Activated CD4-positive, alpha-beta T cell treated with anti-CD3 and anti-CD28 coated beads for 36 hours (primary cell): ENCODE results near the gene SLC16A1. TPM values are rescaled to one million over a fixed set of nuclear protein-coding genes. Genes with fewer than 3 reads are reported as not detected.

Experiments used
- ATAC-seq: fragments of 200-7000 bp; cut with Tn5 transposase; one replicate; pipeline ENCODE4 v1.10.0; 2021; ENCODE audit warnings: mild to moderate bottlenecking, moderate library complexity
- CTCF ChIA-PET: fragments of 350-600 bp; sonication (Branson Sonifier 250); formaldehyde crosslinking; loops from one replicate; lab custom pipeline; 2021; ENCODE audit warnings: antibody characterized with exemption; lab: Charles Lee
- POLR2A ChIA-PET: fragments of 350-600 bp; sonication (Branson Sonifier 250); formaldehyde crosslinking; loops from one replicate; lab custom pipeline; 2021; ENCODE audit warnings: antibody characterized with exemption, inconsistent platforms; lab: Charles Lee
- DNase-seq: peaks from one replicate; pipeline ENCODE4 v3.0.0-alpha.2; 2020
- H3K27ac Mint-ChIP-seq: one replicate; pipeline ENCODE4 v1.8.0; 2021; ENCODE audit warnings: mixed read lengths
- H3K27me3 Mint-ChIP-seq: one replicate; pipeline ENCODE4 v1.8.0; 2021; ENCODE audit warnings: mixed read lengths
- H3K36me3 Mint-ChIP-seq: one replicate; pipeline ENCODE4 v1.8.0; 2021; ENCODE audit warnings: low read depth, mixed read lengths
- H3K4me1 Mint-ChIP-seq: one replicate; pipeline ENCODE4 v1.8.0; 2021; ENCODE audit warnings: mixed read lengths
- H3K4me3 Mint-ChIP-seq: one replicate; pipeline ENCODE4 v1.8.0; 2021; ENCODE audit warnings: mild to moderate bottlenecking, moderate library complexity, mixed read lengths
- H3K9me3 Mint-ChIP-seq: one replicate; pipeline ENCODE4 v1.8.0; 2021; ENCODE audit warnings: low read depth, mixed read lengths
- intact Hi-C, 2 experiments: fragments of 100-400 bp; cut with DNase I in 1 of 2; cut with micrococcal nuclease in 1 of 2; formaldehyde crosslinking; loops; one replicate each; pipeline versions ENCODE4 v1.14.2 to v1.15.1; 2022 to 2024; cut with DNase I, micrococcal nuclease
- total RNA-seq, 2 experiments: library from RNA; stranded (reverse); gene quantifications; one replicate each; pipeline ENCODE4 v1.2.3, GENCODE V29; 2021

The SLC16A1 gene
- total RNA-seq, 2 experiments from 2014 or later = 70.0 to 70.4 TPM

GRCh38 chr1:112879834-112880233 is 76.2 kb downstream of the SLC16A1 start:
- ATAC-seq (no peak), DNase-seq (no peak)
- POLR2A ChIA-PET = interaction anchor here (0.6 to 0.9 kb wide), 3 partner anchors 193 to 1015 kb away, joined by 3 read pairs; partner anchors contain the start of gene LRIG2
- intact Hi-C loops = loop anchor here (2.0 to 5.0 kb wide), 4 partner anchors 163 to 193 kb away; partner anchors contain the start of genes LRIG2 (in 2 of the 2) and PPM1J (in 1 of the 2)
- Mint-ChIP-seq H3K27ac (no peak overlapping the region), H3K4me3 (no peak overlapping the region), H3K36me3 (no peaks in the 10 kb centered on the region), H3K4me1 (no peaks in the 10 kb centered on the region), H3K9me3 (no peaks in the 10 kb centered on the region), H3K27me3 (peaks cover 3% of the 10 kb centered on the region)
- CTCF ChIA-PET = interaction anchor here (0.6 to 1.8 kb wide), 8 partner anchors 10 to 1568 kb away, joined by 3 to 17 read pairs (median 4); partner anchors contain the start of gene LRIG2

- no peak for ATAC-seq
- Mint-ChIP-seq H3K9me3 (no peaks in the 10 kb centered on the region), H3K4me3 (no peak overlapping the region), H3K27ac (no peak overlapping the region), H3K4me1 (no peaks in the 10 kb centered on the region), H3K27me3 (peaks cover 3% of the 10 kb centered on the region), H3K36me3 (no peaks in the 10 kb centered on the region)
- DNase-seq = no peak
- CTCF ChIA-PET = interaction anchor here (0.7 to 2.2 kb wide), 3 partner anchors 12 to 828 kb away, joined by 3 to 11 read pairs (median 3); partner anchors contain the start of gene LRIG2
- POLR2A ChIA-PET = no interaction called here
- intact Hi-C loops = no loop called here
These were observed 77.7 kb downstream of the SLC16A1 start for GRCh38 chr1:112878321-112878720.

GRCh38 chr1:112877750-112878149 is 78.2 kb downstream of the SLC16A1 start:
- DNase-seq (no peak), ATAC-seq (no peak)
- Mint-ChIP-seq H3K4me3 (no peak overlapping the region), H3K27me3 (peaks cover 3% of the 10 kb centered on the region), H3K4me1 (no peaks in the 10 kb centered on the region), H3K9me3 (no peaks in the 10 kb centered on the region), H3K27ac (no peak overlapping the region), H3K36me3 (no peaks in the 10 kb centered on the region)
- CTCF ChIA-PET = interaction anchor here (2.2 kb wide), 1 partner anchor 195 kb away, joined by 11 read pairs; the partner anchor contains the start of gene LRIG2
- POLR2A ChIA-PET = no interaction called here
- intact Hi-C loops = no loop called here

- CTCF ChIA-PET = interaction anchor here (0.7 kb wide), 2 partner anchors 132 to 941 kb away, joined by 3 read pairs; no protein-coding TSS in a partner anchor
- ATAC-seq (no peak), DNase-seq (no peak)
- Mint-ChIP-seq H3K9me3 (no peaks in the 10 kb centered on the region), H3K36me3 (no peaks in the 10 kb centered on the region), H3K4me3 (no peak overlapping the region), H3K27me3 (peaks cover 3% of the 10 kb centered on the region), H3K27ac (no peak overlapping the region), H3K4me1 (no peaks in the 10 kb centered on the region)
- intact Hi-C loops = no loop called here
- POLR2A ChIA-PET = no interaction called here
These were observed 79.7 kb downstream of the SLC16A1 start for GRCh38 chr1:112876315-112876714.

GRCh38 chr1:112872551-112872962 is 83.4 kb downstream of the SLC16A1 start:
- DNase-seq = no peak
- Mint-ChIP-seq H3K36me3 (no peaks in the 10 kb centered on the region), H3K4me1 (no peaks in the 10 kb centered on the region), H3K9me3 (no peaks in the 10 kb centered on the region), H3K4me3 (no peak overlapping the region), H3K27me3 (no peaks in the 10 kb centered on the region), H3K27ac (no peak overlapping the region)
- CTCF ChIA-PET = no interaction called here
- POLR2A ChIA-PET = no interaction called here
- no peak for ATAC-seq
- intact Hi-C loops = no loop called here

GRCh38 chr1:112870887-112871646 is 84.9 kb downstream of the SLC16A1 start:
- no peaks in the 10 kb centered on the region for H3K36me3 Mint-ChIP-seq
- DNase-seq = no peak
- H3K27me3 Mint-ChIP-seq = no peaks in the 10 kb centered on the region
- ChIA-PET POLR2A (no interaction called here), CTCF (interaction anchor here (0.8 kb wide), 1 partner anchor 11 kb away, joined by 3 read pairs; no protein-coding TSS in a partner anchor)
- no peak overlapping the region for H3K27ac Mint-ChIP-seq
- no peak overlapping the region for H3K4me3 Mint-ChIP-seq
- no peaks in the 10 kb centered on the region for H3K9me3 Mint-ChIP-seq
- no peak for ATAC-seq
- no peaks in the 10 kb centered on the region for H3K4me1 Mint-ChIP-seq
- intact Hi-C loops = no loop called here

GRCh38 chr1:112869895-112870294 is 86.1 kb downstream of the SLC16A1 start:
- no peak for DNase-seq
- Mint-ChIP-seq H3K4me3 (no peak overlapping the region), H3K27ac (no peak overlapping the region), H3K36me3 (no peaks in the 10 kb centered on the region), H3K9me3 (no peaks in the 10 kb centered on the region), H3K4me1 (no peaks in the 10 kb centered on the region), H3K27me3 (no peaks in the 10 kb centered on the region)
- CTCF ChIA-PET = no interaction called here
- POLR2A ChIA-PET = no interaction called here
- intact Hi-C loops = no loop called here
- ATAC-seq = no peak

- no peak for ATAC-seq
- POLR2A ChIA-PET = no interaction called here
- Mint-ChIP-seq H3K9me3 (no peaks in the 10 kb centered on the region), H3K27ac (no peak overlapping the region), H3K27me3 (no peaks in the 10 kb centered on the region), H3K4me3 (no peak overlapping the region), H3K4me1 (no peaks in the 10 kb centered on the region), H3K36me3 (no peaks in the 10 kb centered on the region)
- DNase-seq = no peak
- intact Hi-C loops = no loop called here
- CTCF ChIA-PET = interaction anchor here (1.7 kb wide), 1 partner anchor 14 kb away, joined by 3 read pairs; no protein-coding TSS in a partner anchor
These were observed 87.8 kb downstream of the SLC16A1 start for GRCh38 chr1:112868191-112868590.

GRCh38 chr1:112866981-112867380 is 89.0 kb downstream of the SLC16A1 start:
- intact Hi-C loops = no loop called here
- Mint-ChIP-seq H3K27ac (no peak overlapping the region), H3K9me3 (no peaks in the 10 kb centered on the region), H3K36me3 (no peaks in the 10 kb centered on the region), H3K4me3 (no peak overlapping the region), H3K4me1 (no peaks in the 10 kb centered on the region), H3K27me3 (no peaks in the 10 kb centered on the region)
- ChIA-PET CTCF (no interaction called here), POLR2A (no interaction called here)
- no peak for DNase-seq
- no peak for ATAC-seq

GRCh38 chr1:112866151-112866550 is 89.8 kb downstream of the SLC16A1 start:
- DNase-seq = no peak
- H3K27me3 Mint-ChIP-seq = no peaks in the 10 kb centered on the region
- CTCF ChIA-PET = no interaction called here
- no peaks in the 10 kb centered on the region for H3K4me1 Mint-ChIP-seq
- ATAC-seq = no peak
- H3K27ac Mint-ChIP-seq = no peak overlapping the region
- no peak overlapping the region for H3K4me3 Mint-ChIP-seq
- intact Hi-C loops = no loop called here
- POLR2A ChIA-PET = no interaction called here
- no peaks in the 10 kb centered on the region for H3K9me3 Mint-ChIP-seq
- no peaks in the 10 kb centered on the region for H3K36me3 Mint-ChIP-seq

GRCh38 chr1:112862753-112863426 is 93.1 kb downstream of the SLC16A1 start:
- no peak overlapping the region for H3K27ac Mint-ChIP-seq
- intact Hi-C loops = no loop called here
- no peaks in the 10 kb centered on the region for H3K9me3 Mint-ChIP-seq
- ChIA-PET POLR2A (interaction anchor here (0.7 kb wide), 1 partner anchor 124 kb away, joined by 4 read pairs; no protein-coding TSS in a partner anchor), CTCF (no interaction called here)
- DNase-seq (no peak), ATAC-seq (no peak)
- H3K4me1 Mint-ChIP-seq = no peaks in the 10 kb centered on the region
- H3K4me3 Mint-ChIP-seq = no peak overlapping the region
- H3K36me3 Mint-ChIP-seq = no peaks in the 10 kb centered on the region
- no peaks in the 10 kb centered on the region for H3K27me3 Mint-ChIP-seq
